H4 (cell line): ENCODE results near the gene HMG20B. TPM values are rescaled to one million over a fixed set of nuclear protein-coding genes. Genes with fewer than 3 reads are reported as not detected.
"Not testable (repeated sequence)": the region's sequence is repeated elsewhere in the genome, so short reads cannot be mapped to it uniquely, and the experiment has no call there.

Experiments used
- DNase-seq: peaks from one replicate; pipeline ENCODE4 v3.0.0-alpha.2; 2015; ENCODE audit warnings: low spot score
- total RNA-seq: library from RNA; depleted of rRNA; stranded (reverse); fragments of >200 nt; shearing (Covaris generic); gene quantifications from 2 replicates; pipeline ENCODE4 v1.2.3, GENCODE V29; 2014; rRNA removed

The HMG20B gene
- 72.2 and 90.8 TPM in 2 replicates for total RNA-seq

DNA sequence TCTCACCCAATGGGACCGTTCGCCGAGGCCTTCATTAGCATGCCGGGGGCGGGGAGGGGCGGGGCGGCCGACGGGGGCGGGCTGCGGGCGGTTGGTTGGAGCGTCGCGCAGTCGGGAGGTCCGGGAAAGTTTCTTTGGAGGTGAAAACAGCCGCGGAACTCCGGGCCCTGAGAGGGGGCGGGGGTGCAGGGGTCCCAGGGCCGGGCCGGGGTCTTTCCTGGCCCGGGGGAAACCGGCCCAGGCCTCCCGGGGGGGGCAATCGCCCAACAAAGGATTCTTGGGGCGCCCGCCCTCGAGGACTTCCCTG is at the start of gene HMG20B:
TSS of gene HMG20B (plus strand) at position 90 of the 307 bp plus-strand sequence. CDS start 366 bp downstream, outside the sequence.
- no peak for DNase-seq

GRCh38 chr19:3523361-3524077 is 49.2 kb upstream of the HMG20B start:
- no peak for DNase-seq

GRCh38 chr19:3524078-3524842 is 48.5 kb upstream of the HMG20B start:
- no peak for DNase-seq

DNA sequence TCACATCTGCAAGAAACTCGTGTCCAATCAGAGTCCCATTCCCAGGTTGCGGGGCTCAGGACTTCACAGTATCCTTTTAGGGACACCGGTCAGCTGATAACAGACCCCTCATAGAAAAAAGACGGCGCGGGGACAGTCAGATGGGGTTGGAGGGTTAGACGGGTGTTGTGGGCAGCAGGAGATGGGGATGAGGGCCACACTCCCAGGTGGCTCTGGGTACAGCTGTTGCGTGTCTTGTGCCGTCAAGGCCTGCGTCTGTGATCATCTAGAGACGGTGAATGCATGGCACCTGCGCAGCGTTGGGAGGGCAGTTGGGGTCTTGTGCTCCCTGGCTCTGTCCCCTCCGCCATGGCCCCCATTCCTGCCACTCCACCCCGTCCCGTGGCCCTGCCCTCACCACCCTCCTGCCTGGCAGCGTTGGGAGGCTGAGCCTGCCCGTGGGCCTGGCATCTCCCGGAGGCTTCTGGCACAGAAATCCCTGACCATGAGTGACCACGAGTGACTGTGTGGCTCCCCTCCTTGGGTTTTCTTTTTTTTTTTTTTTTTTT is 47.8 kb upstream of the HMG20B start:
- DNase-seq, result no peak

DNA sequence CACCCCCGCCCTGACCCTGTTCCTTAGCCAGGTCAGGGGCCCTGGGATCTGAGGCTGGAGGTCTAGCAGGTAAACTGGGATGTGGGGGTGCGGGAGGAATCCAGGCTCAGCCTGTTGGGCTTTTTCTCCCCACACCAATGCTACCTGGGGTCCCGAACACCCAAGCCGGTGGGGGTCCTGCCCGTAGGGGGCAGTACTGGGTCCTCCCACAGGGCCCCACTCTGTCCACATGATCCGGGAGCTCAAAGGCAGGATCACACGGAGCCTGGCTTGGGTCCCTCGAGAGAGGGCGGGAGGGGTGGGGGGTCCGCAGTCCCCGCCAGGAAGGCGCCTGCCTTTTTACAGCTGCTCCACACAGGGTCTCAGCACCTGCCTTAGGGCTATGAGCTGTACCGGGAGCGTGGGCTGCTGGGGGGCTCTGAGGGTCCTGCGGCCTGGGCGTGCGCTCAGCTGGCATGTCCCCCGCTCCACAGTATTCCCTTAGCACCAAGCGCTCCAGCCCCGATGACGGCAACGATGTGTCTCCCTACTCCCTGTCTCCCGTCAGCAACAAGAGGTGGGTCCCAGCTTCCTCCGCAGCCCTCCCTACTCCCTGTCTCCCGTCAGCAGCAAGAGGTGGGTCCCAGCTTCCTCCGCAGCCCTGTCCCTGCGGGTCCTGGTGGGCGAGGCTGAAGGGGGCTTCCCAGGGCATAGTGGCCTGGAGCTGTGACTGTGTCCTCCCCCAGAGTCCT is 46.1 kb upstream of the HMG20B start:
- no peak for DNase-seq

- no peak for DNase-seq
Measured at GRCh38 chr19:3527238-3527910, 45.4 kb upstream of the HMG20B start.

DNA sequence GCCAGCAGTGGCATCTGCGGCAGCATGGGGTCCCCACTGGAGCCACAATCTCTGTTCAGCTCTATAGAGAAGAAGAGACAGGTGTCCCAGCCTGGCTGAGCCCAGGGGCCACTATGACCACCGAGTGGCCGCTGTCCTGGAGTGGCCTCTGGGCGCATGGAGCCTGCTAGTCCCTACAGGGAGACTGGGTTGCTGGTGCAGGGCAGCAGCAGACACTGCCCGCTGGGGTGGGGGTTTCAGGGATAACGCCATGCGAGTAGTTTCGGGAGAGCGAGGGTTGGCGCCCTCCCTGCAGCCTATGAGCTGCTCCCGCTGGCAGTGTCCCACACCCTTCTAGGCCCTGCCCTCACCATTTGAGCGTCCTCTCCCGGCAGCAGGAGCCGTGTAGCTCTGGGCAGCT is 44.7 kb upstream of the HMG20B start:
- no peak for DNase-seq

- no peak for DNase-seq
Measured at GRCh38 chr19:3528539-3529211, 44.1 kb upstream of the HMG20B start.

DNA sequence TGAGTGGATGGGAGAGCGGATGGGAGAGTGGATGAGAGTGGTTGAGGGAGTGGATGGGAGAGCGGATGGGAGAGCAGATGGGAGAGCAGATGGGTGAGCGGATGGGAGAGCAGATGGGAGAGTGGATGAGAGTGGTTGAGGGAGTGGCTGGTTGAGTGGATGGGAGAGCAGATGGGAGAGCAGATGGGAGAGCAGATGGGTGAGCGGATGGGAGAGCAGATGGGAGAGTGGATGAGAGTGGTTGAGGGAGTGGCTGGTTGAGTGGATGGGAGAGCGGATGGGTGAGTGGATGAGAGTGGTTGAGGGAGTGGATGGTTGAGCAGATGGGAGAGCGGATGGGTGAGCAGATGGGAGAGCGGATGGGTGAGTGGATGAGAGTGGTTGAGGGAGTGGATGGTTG is 43.4 kb upstream of the HMG20B start:
- not testable (repeated sequence) for DNase-seq

DNA sequence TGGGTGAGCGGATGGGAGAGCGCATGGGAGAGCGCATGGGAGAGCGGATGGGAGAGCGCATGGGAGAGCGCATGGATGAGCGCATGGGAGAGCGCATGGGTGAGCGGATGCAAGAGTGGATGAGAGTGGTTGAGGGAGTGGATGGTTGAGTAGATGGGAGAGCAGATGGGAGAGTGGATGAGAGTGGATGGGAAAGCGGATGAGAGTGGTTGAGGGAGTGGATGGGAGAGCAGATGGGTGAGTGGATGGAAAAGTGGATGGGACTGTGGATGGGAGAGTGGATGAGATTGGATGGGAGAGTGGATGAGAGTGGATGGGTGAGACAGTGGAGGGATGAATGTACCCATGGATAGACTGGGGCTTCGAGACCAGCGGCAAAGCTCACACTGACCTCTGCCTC is 42.4 kb upstream of the HMG20B start:
- DNase-seq, result no peak

DNA sequence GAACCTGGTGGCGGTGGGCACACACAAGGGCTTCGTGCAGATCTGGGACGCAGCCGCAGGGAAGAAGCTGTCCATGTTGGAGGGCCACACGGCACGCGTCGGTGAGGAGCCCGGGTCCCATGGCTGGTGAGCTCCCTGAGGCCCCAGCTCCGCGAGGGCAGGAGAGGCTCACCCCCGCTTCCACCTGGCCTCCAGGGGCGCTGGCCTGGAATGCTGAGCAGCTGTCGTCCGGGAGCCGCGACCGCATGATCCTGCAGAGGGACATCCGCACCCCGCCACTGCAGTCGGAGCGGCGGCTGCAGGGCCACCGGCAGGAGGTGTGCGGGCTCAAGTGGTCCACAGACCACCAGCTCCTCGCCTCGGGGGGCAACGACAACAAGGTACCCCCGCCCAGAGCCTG is 41.0 kb upstream of the HMG20B start:
- DNase-seq, result no peak

GRCh38 chr19:3532154-3532786 is 40.5 kb upstream of the HMG20B start:
- no peak for DNase-seq

DNA sequence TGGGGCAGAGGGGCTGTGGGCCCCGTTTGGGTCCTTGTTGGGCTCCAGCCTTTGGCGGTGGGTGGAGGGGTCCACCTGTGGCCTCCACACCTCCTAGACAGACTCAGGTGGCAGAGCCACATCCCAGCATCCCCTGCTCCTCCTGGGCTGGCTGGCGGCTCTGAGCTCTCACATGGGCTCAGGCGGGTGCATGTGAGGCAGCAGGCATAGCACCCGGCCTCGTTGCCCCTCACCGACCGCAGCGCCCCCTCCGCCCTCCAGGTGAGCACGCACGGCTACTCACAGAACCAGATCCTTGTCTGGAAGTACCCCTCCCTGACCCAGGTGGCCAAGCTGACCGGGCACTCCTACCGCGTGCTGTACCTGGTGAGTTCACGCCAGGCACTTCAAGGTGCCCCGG is 39.7 kb upstream of the HMG20B start:
- no peak for DNase-seq

GRCh38 chr19:3533563-3534216 is 39.1 kb upstream of the HMG20B start:
- no peak for DNase-seq

DNA sequence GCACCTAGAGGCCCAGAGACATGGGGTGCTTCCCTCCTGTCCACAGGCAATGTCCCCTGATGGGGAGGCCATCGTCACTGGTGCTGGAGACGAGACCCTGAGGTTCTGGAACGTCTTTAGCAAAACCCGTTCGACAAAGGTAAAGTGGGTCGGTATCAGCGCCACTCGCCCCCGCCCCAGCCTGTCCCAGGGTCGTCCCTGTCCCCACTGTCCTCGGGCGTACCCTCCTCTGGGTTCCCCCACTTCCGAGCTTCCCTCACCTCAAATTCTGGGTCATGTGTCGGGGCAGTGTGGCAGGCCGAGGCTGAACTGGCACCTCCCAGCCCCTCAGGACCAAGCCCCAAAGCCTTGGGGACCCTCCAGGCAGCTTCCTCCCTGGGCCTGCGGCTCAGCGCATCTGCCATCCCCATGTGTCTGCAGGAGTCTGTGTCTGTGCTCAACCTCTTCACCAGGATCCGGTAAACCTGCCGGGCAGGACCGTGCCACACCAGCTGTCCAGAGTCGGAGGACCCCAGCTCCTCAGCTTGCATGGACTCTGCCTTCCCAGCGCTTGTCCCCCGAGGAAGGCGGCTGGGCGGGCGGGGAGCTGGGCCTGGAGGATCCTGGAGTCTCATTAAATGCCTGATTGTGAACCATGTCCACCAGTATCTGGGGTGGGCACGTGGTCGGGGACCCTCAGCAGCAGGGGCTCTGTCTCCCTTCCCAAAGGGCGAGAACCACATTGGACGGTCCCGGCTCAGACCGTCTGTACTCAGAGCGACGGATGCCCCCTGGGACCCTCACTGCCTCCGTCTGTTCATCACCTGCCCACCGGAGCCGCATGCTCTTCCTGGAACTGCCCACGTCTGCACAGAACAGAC is 38.1 kb upstream of the HMG20B start:
- DNase-seq, result no peak

- no peak for DNase-seq
Measured at GRCh38 chr19:3535235-3535535, 37.6 kb upstream of the HMG20B start.

- DNase-seq, result no peak
Measured at GRCh38 chr19:3535563-3535965, 37.2 kb upstream of the HMG20B start.

GRCh38 chr19:3535981-3536380 is 36.8 kb upstream of the HMG20B start:
- no peak for DNase-seq

DNA sequence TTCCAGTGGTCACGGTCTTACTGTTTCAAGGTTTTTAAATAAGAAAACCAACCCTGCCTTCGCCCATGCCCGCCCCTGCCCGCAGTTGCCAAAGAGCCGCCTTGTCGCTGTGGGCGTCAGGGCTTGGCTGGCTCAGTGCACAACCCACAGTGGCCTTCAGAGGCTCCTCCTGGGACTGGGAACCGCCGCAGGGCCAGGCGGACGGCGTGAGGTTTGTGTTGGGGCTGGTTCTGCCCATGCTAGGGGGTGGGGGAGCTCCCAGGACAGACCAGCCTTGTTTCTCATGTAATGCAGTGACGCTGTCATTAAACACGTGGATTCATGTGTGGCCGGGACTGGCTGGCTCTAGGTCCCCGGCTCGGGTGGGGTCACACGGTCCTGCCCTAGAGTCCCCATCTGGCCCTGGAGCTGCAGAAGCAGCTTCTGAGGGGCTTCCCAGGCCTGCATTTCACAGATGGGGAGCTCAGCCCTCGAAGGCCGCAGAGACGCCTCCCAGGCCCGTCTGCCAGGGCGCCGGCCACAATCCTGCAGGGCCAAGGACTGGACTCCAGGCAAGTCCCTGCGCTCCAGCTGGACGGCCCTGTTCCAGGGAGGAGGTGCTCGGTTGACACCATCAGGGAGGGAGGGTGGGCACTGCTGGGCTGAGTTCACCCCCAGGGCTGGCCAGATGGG is 36.2 kb upstream of the HMG20B start:
- DNase-seq, result no peak
